ENCODE data around the gene C10orf90. TPM values are rescaled to one million over a fixed set of nuclear protein-coding genes. Genes with fewer than 3 reads are reported as not detected.

The C10orf90 gene
- total and polyA plus RNA-seq, 2 donors (not counting 3 experiments of a cell fraction or from before 2014, with no cell fraction given): not detected

GRCh38 chr10:126459032-126459831, 211.3 kb downstream of the C10orf90 start:
- no peak overlapping the region for H3K27ac ChIP-seq (ENCODE audit: insufficient read depth, low read depth, low read length)

More at GRCh38 chr10:126459032-126459831, 211.3 kb downstream of the C10orf90 start:
- H3K79me2 ChIP-seq (ENCODE audit: control insufficient read depth, insufficient read depth, low read length): no peaks in the 10 kb centered on the region
- no peak overlapping the region for H3K4me2 ChIP-seq (ENCODE audit: insufficient read depth, low read length)
- no peak overlapping the region for H3K4me3 ChIP-seq (replicated peaks in 1 of 3; ENCODE audit: insufficient read depth in 1 of 3, low read depth in 1 of 3, low read length in 3 of 3)
- H3K9me1 ChIP-seq (replicated peaks; ENCODE audit: control insufficient read depth, extremely low read depth, insufficient read depth, low read length): no peaks in the 10 kb centered on the region
- no peaks in the 10 kb centered on the region for H3K9me3 ChIP-seq (replicated peaks; ENCODE audit: control insufficient read depth, insufficient read depth, low read length)
- H2AFZ ChIP-seq (ENCODE audit: low read depth, low read length): no peak overlapping the region
- dilution Hi-C loops (cut with MboI; ENCODE audit: extremely low pct_ligation_motif_present, low sequenced_read_pairs) (no loop called here), intact Hi-C loops (cut with micrococcal nuclease) (no loop called here)
- H3K27me3 ChIP-seq (ENCODE audit: control insufficient read depth in 2 of 2, insufficient read depth in 2 of 2, low read length in 2 of 2): no peaks in the 10 kb centered on the region
- no peaks in the 10 kb centered on the region for H3K4me1 ChIP-seq (ENCODE audit: control insufficient read depth, extremely low read depth, insufficient read depth, low read length)
- no peak for FAIRE-seq
- TF ChIP-seq EZH2 (IDR thresholded peaks at IDR 0.05; ENCODE audit: borderline replicate concordance, low read depth, low read length, severe bottlenecking): no peak
- TF ChIP-seq POLR2AphosphoS5 (IDR thresholded peaks at IDR 0.05; ENCODE audit: insufficient read depth, low read depth, low read length): no peak
- TF ChIP-seq, protein P1, sequence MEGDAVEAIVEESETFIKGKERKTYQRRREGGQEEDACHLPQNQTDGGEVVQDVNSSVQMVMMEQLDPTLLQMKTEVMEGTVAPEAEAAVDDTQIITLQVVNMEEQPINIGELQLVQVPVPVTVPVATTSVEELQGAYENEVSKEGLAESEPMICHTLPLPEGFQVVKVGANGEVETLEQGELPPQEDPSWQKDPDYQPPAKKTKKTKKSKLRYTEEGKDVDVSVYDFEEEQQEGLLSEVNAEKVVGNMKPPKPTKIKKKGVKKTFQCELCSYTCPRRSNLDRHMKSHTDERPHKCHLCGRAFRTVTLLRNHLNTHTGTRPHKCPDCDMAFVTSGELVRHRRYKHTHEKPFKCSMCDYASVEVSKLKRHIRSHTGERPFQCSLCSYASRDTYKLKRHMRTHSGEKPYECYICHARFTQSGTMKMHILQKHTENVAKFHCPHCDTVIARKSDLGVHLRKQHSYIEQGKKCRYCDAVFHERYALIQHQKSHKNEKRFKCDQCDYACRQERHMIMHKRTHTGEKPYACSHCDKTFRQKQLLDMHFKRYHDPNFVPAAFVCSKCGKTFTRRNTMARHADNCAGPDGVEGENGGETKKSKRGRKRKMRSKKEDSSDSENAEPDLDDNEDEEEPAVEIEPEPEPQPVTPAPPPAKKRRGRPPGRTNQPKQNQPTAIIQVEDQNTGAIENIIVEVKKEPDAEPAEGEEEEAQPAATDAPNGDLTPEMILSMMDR (IDR thresholded peaks at IDR 0.05; ENCODE audit: extremely low read depth in 1 of 2, insufficient read depth in 1 of 2, low read depth in 1 of 2, low read length in 2 of 2): no peak
- TF ChIP-seq MYC (IDR thresholded peaks at IDR 0.05; ENCODE audit: low read depth, low read length): no peak
- no peak for TF ChIP-seq GATA2 (IDR thresholded peaks at IDR 0.05; ENCODE audit: insufficient read depth, insufficient read length, low read depth, low read length)
- TF ChIP-seq, protein P2, sequence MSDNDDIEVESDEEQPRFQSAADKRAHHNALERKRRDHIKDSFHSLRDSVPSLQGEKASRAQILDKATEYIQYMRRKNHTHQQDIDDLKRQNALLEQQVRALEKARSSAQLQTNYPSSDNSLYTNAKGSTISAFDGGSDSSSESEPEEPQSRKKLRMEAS (IDR thresholded peaks at IDR 0.05; ENCODE audit: insufficient read depth, insufficient read length): no peak
- TF ChIP-seq JUN (IDR thresholded peaks at IDR 0.05; ENCODE audit: borderline replicate concordance, insufficient read depth, insufficient read length, low read depth): no peak
- TF ChIP-seq FOS (IDR thresholded peaks at IDR 0.05; ENCODE audit: borderline replicate concordance, insufficient read depth, low read length): no peak
- TF ChIP-seq POLR2A (IDR thresholded peaks at IDR 0.05; ENCODE audit: low read depth, low read length): no peak
- H4K20me1 ChIP-seq (replicated peaks; ENCODE audit: control insufficient read depth, extremely low read depth, insufficient read depth, low read length): no peaks in the 10 kb centered on the region
- ChIA-PET POLR2A (no interaction called here), CTCF (no interaction called here)
- DNase-seq (ENCODE audit: low read depth, low spot score): no peak
- H3K9ac ChIP-seq (replicated peaks; ENCODE audit: extremely low read depth, insufficient read depth, low read length): no peak overlapping the region
- no peaks in the 10 kb centered on the region for H3K36me3 ChIP-seq (ENCODE audit: control insufficient read depth in 2 of 2, extremely low read depth in 1 of 2, insufficient read depth in 2 of 2, low read length in 2 of 2)
- BruUV-seq (replicated peaks): no TSS peak
